NCI-H2107 treated with DMSO at 0.1 percent for 48 hours (cell line): Measurements from ENCODE around the gene CDH4.

Experiments
- DNase-seq: peaks from one replicate; lab custom pipeline; 2025; ENCODE audit not compliant: unreplicated experiment; lab: John Stamatoyannopoulos, UW

Gene CDH4

GRCh38 chr20:61513124-61514017 is 261.3 kb downstream of the CDH4 start:
- no peak for DNase-seq

- DNase-seq: no peak
Observed at GRCh38 chr20:61514018-61514365, 261.9 kb downstream of the CDH4 start.

- no peak for DNase-seq
Observed at GRCh38 chr20:61514396-61514795, 262.3 kb downstream of the CDH4 start.

- DNase-seq: no peak
Observed at GRCh38 chr20:61514805-61515505, 262.9 kb downstream of the CDH4 start.

- no peak for DNase-seq
Observed at GRCh38 chr20:61515922-61516321, 263.9 kb downstream of the CDH4 start.

- DNase-seq: no peak
Observed at GRCh38 chr20:61516346-61517208, 264.5 kb downstream of the CDH4 start.

- no peak for DNase-seq
Observed at GRCh38 chr20:61517419-61517818, 265.4 kb downstream of the CDH4 start.

GRCh38 chr20:61518424-61518951 is 266.4 kb downstream of the CDH4 start:
- no peak for DNase-seq

- DNase-seq: no peak
Observed at GRCh38 chr20:61519488-61519887, 267.4 kb downstream of the CDH4 start.

- no peak for DNase-seq
Observed at GRCh38 chr20:61520076-61520892, 268.2 kb downstream of the CDH4 start.

- DNase-seq: no peak
Observed at GRCh38 chr20:61520893-61521460, 268.9 kb downstream of the CDH4 start.

- no peak for DNase-seq
Observed at GRCh38 chr20:61521687-61522420, 269.8 kb downstream of the CDH4 start.

GRCh38 chr20:61522498-61523090 is 270.5 kb downstream of the CDH4 start:
- DNase-seq: no peak

GRCh38 chr20:61523145-61523544 is 271.1 kb downstream of the CDH4 start:
- no peak for DNase-seq

- no peak for DNase-seq
Observed at GRCh38 chr20:61524951-61525666, 273.0 kb downstream of the CDH4 start.

GRCh38 chr20:61525781-61526431 is 273.8 kb downstream of the CDH4 start:
- no peak for DNase-seq

- DNase-seq: no peak
Observed at GRCh38 chr20:61526907-61527306, 274.8 kb downstream of the CDH4 start.

- DNase-seq: no peak
Observed at GRCh38 chr20:61527626-61528025, 275.6 kb downstream of the CDH4 start.
